ENCODE measurements around the gene MCRIP2.

MCRIP2 gene

GRCh38 chr16:679814-680624 is 38.4 kb downstream of the MCRIP2 start, which contains the start of gene STUB1:
Gene STUB1 (plus strand): TSS chr16:680410. CDS start chr16:680526, 116 bp downstream.
- H3K4me3 ChIP-seq (ENCODE audit: low read length), result peak within 1 kb of the TSS; percentile 95
- TF ChIP-seq ZNF274 (IDR thresholded peaks at IDR 0.05; ENCODE audit: low read depth, low read length), result no peak

- peak overlapping the region; percentile 95 for H3K4me3 ChIP-seq (ENCODE audit: low read length)
- no peak for TF ChIP-seq ZNF274 (IDR thresholded peaks at IDR 0.05; ENCODE audit: low read depth, low read length)
Measured at GRCh38 chr16:680625-680945, 39.0 kb downstream of the MCRIP2 start.

- peak overlapping the region; percentile 95 for H3K4me3 ChIP-seq (ENCODE audit: low read length)
- no peak for TF ChIP-seq ZNF274 (IDR thresholded peaks at IDR 0.05; ENCODE audit: low read depth, low read length)
Measured at GRCh38 chr16:680967-681745, 39.5 kb downstream of the MCRIP2 start.

- H3K4me3 ChIP-seq (ENCODE audit: low read length), result no peak overlapping the region; the same call in 1 of the 2 replicates
- no peak for TF ChIP-seq ZNF274 (IDR thresholded peaks at IDR 0.05; ENCODE audit: low read depth, low read length)
Measured at GRCh38 chr16:681746-682427, 40.3 kb downstream of the MCRIP2 start.

GRCh38 chr16:682493-683395 is 41.1 kb downstream of the MCRIP2 start:
- TF ChIP-seq ZNF274 (IDR thresholded peaks at IDR 0.05; ENCODE audit: low read depth, low read length), result no peak
- H3K4me3 ChIP-seq (ENCODE audit: low read length), result peak overlapping the region; percentile 68; the same call in 1 of the 2 replicates

- TF ChIP-seq ZNF274 (IDR thresholded peaks at IDR 0.05; ENCODE audit: low read depth, low read length), result no peak
- peak overlapping the region; percentile 68 for H3K4me3 ChIP-seq (ENCODE audit: low read length)
Measured at GRCh38 chr16:683396-684070, 41.9 kb downstream of the MCRIP2 start.

- no peak for TF ChIP-seq ZNF274 (IDR thresholded peaks at IDR 0.05; ENCODE audit: low read depth, low read length)
Measured at GRCh38 chr16:684071-684794, 42.6 kb downstream of the MCRIP2 start, which contains the start of gene JMJD8. Gene JMJD8 (minus strand): TSS chr16:684334. CDS start chr16:684319, 15 bp downstream.

GRCh38 chr16:684961-685696 is 43.5 kb downstream of the MCRIP2 start:
- TF ChIP-seq ZNF274 (IDR thresholded peaks at IDR 0.05; ENCODE audit: low read depth, low read length), result no peak
- H3K4me3 ChIP-seq (ENCODE audit: low read length), result no peak overlapping the region

More at GRCh38 chr16:684071-684794, 42.6 kb downstream of the MCRIP2 start, which contains the start of gene JMJD8:
- peak within 1 kb of the TSS; percentile 68 for H3K4me3 ChIP-seq (ENCODE audit: low read length)

GRCh38 chr16:685967-686366 is 44.3 kb downstream of the MCRIP2 start:
- TF ChIP-seq ZNF274 (IDR thresholded peaks at IDR 0.05; ENCODE audit: low read depth, low read length), result no peak
- H3K4me3 ChIP-seq (ENCODE audit: low read length), result no peak overlapping the region

- no peak for TF ChIP-seq ZNF274 (IDR thresholded peaks at IDR 0.05; ENCODE audit: low read depth, low read length)
- H3K4me3 ChIP-seq (ENCODE audit: low read length), result no peak overlapping the region
Measured at GRCh38 chr16:686459-687260, 45.0 kb downstream of the MCRIP2 start.

- no peak overlapping the region for H3K4me3 ChIP-seq (ENCODE audit: low read length)
- no peak for TF ChIP-seq ZNF274 (IDR thresholded peaks at IDR 0.05; ENCODE audit: low read depth, low read length)
Measured at GRCh38 chr16:687499-687898, 45.9 kb downstream of the MCRIP2 start.

All from GM08714 (cell line).